ENCODE measurements around the gene NCK2. TPM values are rescaled to one million over a fixed set of nuclear protein-coding genes. Genes with fewer than 3 reads are reported as not detected.

Gene NCK2
- total RNA-seq, 1 experiment from 2014 or later, result 26.7 TPM

- Histone ChIP-seq H3K9me2 (ENCODE audit: insufficient read depth) (no peaks in the 10 kb centered on the region), H3K9ac (ENCODE audit: low read length) (no peak overlapping the region), H3K4me1 (ENCODE audit: control insufficient read depth in 1 of 2, insufficient read depth in 2 of 2, low read length in 2 of 2) (peaks cover 9 to 18% of the 10 kb centered on the region in 2 experiments; a peak in 2 of 4 replicates), H2AFZ (ENCODE audit: low read depth, low read length, poor library complexity, severe bottlenecking) (no peak overlapping the region), H4K20me1 (ENCODE audit: insufficient read depth) (no peaks in the 10 kb centered on the region), H3K27ac (ENCODE audit: low read depth, low read length) (no peak overlapping the region), H3K4me3 (replicated peaks in 1 of 2; ENCODE audit: low read depth in 1 of 2, low read length in 2 of 2) (no peak overlapping the region), H3K9me3 (ENCODE audit: control insufficient read depth in 1 of 2, insufficient read depth in 1 of 2, low read depth in 1 of 2, low read length in 2 of 2) (no peaks in the 10 kb centered on the region), H3K27me3 (ENCODE audit: insufficient read depth, low read length) (no peaks in the 10 kb centered on the region), H3K36me3 (ENCODE audit: control insufficient read depth in 1 of 2, insufficient read depth in 2 of 2, low read length in 2 of 2) (no peaks in the 10 kb centered on the region), H3K4me2 (ENCODE audit: low read length) (no peak overlapping the region), H3K79me2 (ENCODE audit: insufficient read depth, low read length) (peaks cover 9% of the 10 kb centered on the region; the same call in 1 of the 2 replicates)
- no TSS peak for BruUV-seq (replicated peaks)
- DNase-seq (ENCODE audit: low read depth, low spot score), result no peak
- ChIA-PET POLR2A (no interaction called here), RAD21 (ENCODE audit: low non-redundant PET in 1 of 2, low total read pairs in 2 of 2, uncharacterized antibody in 2 of 2, unreplicated experiment in 2 of 2) (no interaction called here), CTCF (no interaction called here)
- TF ChIP-seq SRF (IDR thresholded peaks at IDR 0.05; ENCODE audit: low read depth), result no peak
- ATAC-seq, result no peak
- intact Hi-C loops (cut with micrococcal nuclease), result no loop called here
Observed at GRCh38 chr2:105786231-105787230, 41.8 kb downstream of the NCK2 start.

- H4K20me1 ChIP-seq (ENCODE audit: insufficient read depth), result no peaks in the 10 kb centered on the region
- H3K4me1 ChIP-seq (ENCODE audit: control insufficient read depth in 1 of 2, insufficient read depth in 2 of 2, low read length in 2 of 2), result peaks cover 9 to 18% of the 10 kb centered on the region in 2 experiments; a peak in 2 of 4 replicates
- H3K4me3 ChIP-seq (replicated peaks in 1 of 2; ENCODE audit: low read depth in 1 of 2, low read length in 2 of 2), result no peak overlapping the region
- ChIA-PET POLR2A (no interaction called here), CTCF (no interaction called here), RAD21 (ENCODE audit: low non-redundant PET in 1 of 2, low total read pairs in 2 of 2, uncharacterized antibody in 2 of 2, unreplicated experiment in 2 of 2) (no interaction called here)
- no peaks in the 10 kb centered on the region for H3K9me2 ChIP-seq (ENCODE audit: insufficient read depth)
- peaks cover 14% of the 10 kb centered on the region for H3K79me2 ChIP-seq (ENCODE audit: insufficient read depth, low read length)
- intact Hi-C loops (cut with micrococcal nuclease), result no loop called here
- H2AFZ ChIP-seq (ENCODE audit: low read depth, low read length, poor library complexity, severe bottlenecking), result no peak overlapping the region
- TF ChIP-seq REST (IDR thresholded peaks at IDR 0.05; ENCODE audit: low read depth) (no peak), CEBPB (IDR thresholded peaks at IDR 0.05; ENCODE audit: low read depth) (no peak), JUND (IDR thresholded peaks at IDR 0.05) (no peak), RAD21 (IDR thresholded peaks at IDR 0.05; ENCODE audit: low read depth) (no peak), TCF7L2 (IDR thresholded peaks at IDR 0.05; ENCODE audit: borderline replicate concordance, extremely low read depth, insufficient read depth, insufficient read length) (no peak), ZFX (IDR thresholded peaks at IDR 0.05) (no peak), CBX3 (IDR thresholded peaks at IDR 0.05; ENCODE audit: low read depth) (no peak), SRF (IDR thresholded peaks at IDR 0.05; ENCODE audit: low read depth) (no peak)
- no TSS peak for BruUV-seq (replicated peaks)
- H3K27me3 ChIP-seq (ENCODE audit: insufficient read depth, low read length), result no peaks in the 10 kb centered on the region
- no peak overlapping the region for H3K27ac ChIP-seq (ENCODE audit: low read depth, low read length)
- H3K36me3 ChIP-seq (ENCODE audit: control insufficient read depth in 1 of 2, insufficient read depth in 2 of 2, low read length in 2 of 2), result no peaks in the 10 kb centered on the region
- H3K9me3 ChIP-seq (ENCODE audit: control insufficient read depth in 1 of 2, insufficient read depth in 1 of 2, low read depth in 1 of 2, low read length in 2 of 2), result no peaks in the 10 kb centered on the region
- ATAC-seq (no peak), DNase-seq (ENCODE audit: low read depth, low spot score) (no peak)
- no peak overlapping the region for H3K9ac ChIP-seq (ENCODE audit: low read length)
- no peak overlapping the region for H3K4me2 ChIP-seq (ENCODE audit: low read length)
Observed at GRCh38 chr2:105787376-105788318, 42.9 kb downstream of the NCK2 start.
